HepG2 (cell line): ENCODE measurements around the gene HADHA. TPM values are rescaled to one million over a fixed set of nuclear protein-coding genes. Genes with fewer than 3 reads are reported as not detected.
A peak's percentile ranks its signal among the peaks of the same experiment; 100 is the strongest.

Experiments used
- CEBPB ChIP-seq: IDR thresholded peaks from 2 replicates; pipeline ENCODE4 v1.6.1; 2011; ENCODE audit warnings: low read depth, low read length, improper control_type of control experiment, borderline replicate concordance
- CREB1 ChIP-seq, 2 experiments: fragments of 450-650 bp in 1 of 2; IDR thresholded peaks; 2 replicates each; pipeline ENCODE4 v1.6.1; 2016 to 2017; ENCODE audit warnings: control low read depth in 1 of 2, mild to moderate bottlenecking in 1 of 2, missing compliant biosample characterization in 1 of 2, missing genetic modification characterization in 1 of 2
- ETV6 ChIP-seq: sonication (generic); formaldehyde crosslinking; conservative IDR thresholded peaks from 2 replicates; pipeline ENCODE4 v1.4.0; 2020; ENCODE audit warnings: missing genetic modification reagents
- GATAD2A ChIP-seq: IDR thresholded peaks from 2 replicates; pipeline ENCODE4 v1.6.1; 2016
- JUNB ChIP-seq: sonication (generic); formaldehyde crosslinking; IDR thresholded peaks from 2 replicates; pipeline ENCODE4 v1.8.0; 2022; ENCODE audit warnings: missing genetic modification reagents, mild to moderate bottlenecking, borderline replicate concordance
- MYNN ChIP-seq: sonication (generic); formaldehyde crosslinking; IDR thresholded peaks from 2 replicates; pipeline ENCODE4 v1.4.0; 2020; ENCODE audit warnings: mild to moderate bottlenecking, low read depth, missing genetic modification reagents
- NFIC ChIP-seq: IDR thresholded peaks from 2 replicates; pipeline ENCODE4 v1.6.1; 2012; ENCODE audit warnings: mild to moderate bottlenecking, low read length, inconsistent platforms
- PHF8 ChIP-seq: sonication (generic); formaldehyde crosslinking; IDR thresholded peaks from 2 replicates; pipeline ENCODE4 v1.5.0; 2020; ENCODE audit warnings: missing genetic modification reagents
- SPEN ChIP-seq: sonication (generic); formaldehyde crosslinking; IDR thresholded peaks from 2 replicates; pipeline ENCODE4 v1.5.1; 2020; ENCODE audit warnings: low read depth, mild to moderate bottlenecking, missing genetic modification reagents
- ZBTB20 ChIP-seq: sonication (generic); formaldehyde crosslinking; IDR thresholded peaks from 2 replicates; pipeline ENCODE4 v1.8.1; 2023; ENCODE audit warnings: missing genetic modification reagents, low read depth, mild to moderate bottlenecking, borderline replicate concordance
- ZNF251 ChIP-seq: sonication (generic); formaldehyde crosslinking; IDR thresholded peaks from 2 replicates; pipeline ENCODE4 v1.9.0; 2021; ENCODE audit warnings: mild to moderate bottlenecking, missing genetic modification reagents
- ZNF3 ChIP-seq: IDR thresholded peaks from 2 replicates; pipeline ENCODE4 v1.7.0; 2017; ENCODE audit warnings: inconsistent platforms
- ZNF446 ChIP-seq: sonication (generic); formaldehyde crosslinking; IDR thresholded peaks from 2 replicates; pipeline ENCODE4 v1.5.0; 2020; ENCODE audit warnings: mild to moderate bottlenecking, missing genetic modification reagents
- ZNF546 ChIP-seq: sonication (generic); formaldehyde crosslinking; conservative IDR thresholded peaks from 2 replicates; pipeline ENCODE4 v1.8.1; 2023; ENCODE audit warnings: mild to moderate bottlenecking, missing genetic modification reagents
- ZNF687 ChIP-seq: sonication (generic); formaldehyde crosslinking; IDR thresholded peaks from 2 replicates; pipeline ENCODE4 v1.5.1; 2020; ENCODE audit warnings: mild to moderate bottlenecking, missing genetic modification reagents, moderate library complexity
- ZNF790 ChIP-seq: sonication (generic); formaldehyde crosslinking; IDR thresholded peaks from 2 replicates; pipeline ENCODE4 v1.8.0; 2022; ENCODE audit warnings: missing genetic modification reagents, mild to moderate bottlenecking, borderline replicate concordance
- polyA plus RNA-seq, 8 experiments: library from polyadenylated mRNA; depleted of rRNA in 3 of 8; stranded (reverse) in 7 of 8; unstranded in 1 of 8; fragments of >200 nt; fragmentation: Illumina TruSeq in 4 of 8; extraction: Trizol in 4 of 8; gene quantifications; 2 replicates each; pipeline versions ENCODE4 v1.2.1 to v1.2.3, GENCODE V29; 2011 to 2016; ENCODE audit warnings: low read depth in 4 of 8, missing spikeins in 1 of 8, mixed read lengths in 1 of 8; ENCODE audit not compliant: insufficient read depth in 1 of 8
- total RNA-seq, 5 experiments: library from RNA; depleted of rRNA; stranded (reverse); fragments of >200 nt; fragmentation: Illumina TruSeq; extraction: Trizol; gene quantifications; 2 replicates each; pipeline ENCODE4 v1.2.3, GENCODE V29; 2016; ENCODE audit warnings: low read depth in 1 of 5
- TF ChIP-seq, protein P1 (sequence below): sonication (generic); formaldehyde crosslinking; IDR thresholded peaks from 2 replicates; pipeline ENCODE4 v1.4.0; 2020; ENCODE audit warnings: missing genetic modification reagents
- TF ChIP-seq, protein P2 (sequence below): sonication (generic); formaldehyde crosslinking; IDR thresholded peaks from 2 replicates; pipeline ENCODE4 v1.8.0; 2022; ENCODE audit warnings: missing genetic modification reagents, mild to moderate bottlenecking, inconsistent platforms, borderline replicate concordance
- TF ChIP-seq, protein P3 (sequence below): sonication (generic); formaldehyde crosslinking; IDR thresholded peaks from 2 replicates; pipeline ENCODE4 v1.5.0; 2020; ENCODE audit warnings: mild to moderate bottlenecking, missing genetic modification reagents

HADHA gene
- total and polyA plus RNA-seq, 2 of the 13 experiments (the other 11 are each of a cell fraction or from before 2014, with no cell fraction given) = 102 to 270 TPM

GRCh38 chr2:26237868-26238267, 6.6 kb downstream of the HADHA start (continued):
- TF ChIP-seq, protein P1, sequence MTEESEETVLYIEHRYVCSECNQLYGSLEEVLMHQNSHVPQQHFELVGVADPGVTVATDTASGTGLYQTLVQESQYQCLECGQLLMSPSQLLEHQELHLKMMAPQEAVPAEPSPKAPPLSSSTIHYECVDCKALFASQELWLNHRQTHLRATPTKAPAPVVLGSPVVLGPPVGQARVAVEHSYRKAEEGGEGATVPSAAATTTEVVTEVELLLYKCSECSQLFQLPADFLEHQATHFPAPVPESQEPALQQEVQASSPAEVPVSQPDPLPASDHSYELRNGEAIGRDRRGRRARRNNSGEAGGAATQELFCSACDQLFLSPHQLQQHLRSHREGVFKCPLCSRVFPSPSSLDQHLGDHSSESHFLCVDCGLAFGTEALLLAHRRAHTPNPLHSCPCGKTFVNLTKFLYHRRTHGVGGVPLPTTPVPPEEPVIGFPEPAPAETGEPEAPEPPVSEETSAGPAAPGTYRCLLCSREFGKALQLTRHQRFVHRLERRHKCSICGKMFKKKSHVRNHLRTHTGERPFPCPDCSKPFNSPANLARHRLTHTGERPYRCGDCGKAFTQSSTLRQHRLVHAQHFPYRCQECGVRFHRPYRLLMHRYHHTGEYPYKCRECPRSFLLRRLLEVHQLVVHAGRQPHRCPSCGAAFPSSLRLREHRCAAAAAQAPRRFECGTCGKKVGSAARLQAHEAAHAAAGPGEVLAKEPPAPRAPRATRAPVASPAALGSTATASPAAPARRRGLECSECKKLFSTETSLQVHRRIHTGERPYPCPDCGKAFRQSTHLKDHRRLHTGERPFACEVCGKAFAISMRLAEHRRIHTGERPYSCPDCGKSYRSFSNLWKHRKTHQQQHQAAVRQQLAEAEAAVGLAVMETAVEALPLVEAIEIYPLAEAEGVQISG (CRISPR knock-in tag) = no peak
- TF ChIP-seq CEBPB = peak; percentile 43; the same call in 1 of the 2 replicates
- TF ChIP-seq ZNF446 (CRISPR knock-in tag) = no peak
- no peak for TF ChIP-seq NFIC
- TF ChIP-seq ZBTB20 (CRISPR knock-in tag) = no peak
- TF ChIP-seq JUNB (CRISPR knock-in tag) = no peak
- TF ChIP-seq CREB1 (IDR thresholded peaks at IDR 0.05) = no peak
- TF ChIP-seq CREB1 (CRISPR knock-in tag; IDR thresholded peaks at IDR 0.05) = 0 out of 2 replicates have a peak, but pooled peaks have one; percentile 2
- no peak for TF ChIP-seq ETV6
- no peak for TF ChIP-seq ZNF687 (CRISPR knock-in tag)
- no peak for TF ChIP-seq ZNF251
- no peak for TF ChIP-seq ZNF546
- peak; percentile 83; the same call in 1 of the 2 replicates for TF ChIP-seq ZNF3
- TF ChIP-seq MYNN (CRISPR knock-in tag) = no peak
- TF ChIP-seq, protein P2, sequence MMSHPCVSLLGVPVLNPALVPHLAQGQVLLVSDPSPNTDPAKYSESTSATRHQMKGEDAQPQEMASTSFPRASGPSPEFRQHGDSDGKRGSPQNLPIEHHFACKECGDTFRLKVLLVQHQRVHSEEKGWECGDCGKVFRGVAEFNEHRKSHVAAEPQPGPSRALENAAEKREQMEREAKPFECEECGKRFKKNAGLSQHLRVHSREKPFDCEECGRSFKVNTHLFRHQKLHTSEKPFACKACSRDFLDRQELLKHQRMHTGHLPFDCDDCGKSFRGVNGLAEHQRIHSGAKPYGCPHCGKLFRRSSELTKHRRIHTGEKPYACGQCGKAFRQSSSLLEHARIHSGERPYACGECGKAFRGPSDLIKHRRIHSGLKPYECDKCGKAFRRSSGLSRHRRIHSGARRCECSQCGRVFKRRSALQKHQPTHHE = no peak
- no peak for TF ChIP-seq SPEN (CRISPR knock-in tag)
- 0 out of 2 replicates have a peak, but pooled peaks have one; percentile 36 for TF ChIP-seq GATAD2A (CRISPR knock-in tag)
- no peak for TF ChIP-seq ZNF790 (CRISPR knock-in tag)
- TF ChIP-seq PHF8 = no peak
- TF ChIP-seq, protein P3, sequence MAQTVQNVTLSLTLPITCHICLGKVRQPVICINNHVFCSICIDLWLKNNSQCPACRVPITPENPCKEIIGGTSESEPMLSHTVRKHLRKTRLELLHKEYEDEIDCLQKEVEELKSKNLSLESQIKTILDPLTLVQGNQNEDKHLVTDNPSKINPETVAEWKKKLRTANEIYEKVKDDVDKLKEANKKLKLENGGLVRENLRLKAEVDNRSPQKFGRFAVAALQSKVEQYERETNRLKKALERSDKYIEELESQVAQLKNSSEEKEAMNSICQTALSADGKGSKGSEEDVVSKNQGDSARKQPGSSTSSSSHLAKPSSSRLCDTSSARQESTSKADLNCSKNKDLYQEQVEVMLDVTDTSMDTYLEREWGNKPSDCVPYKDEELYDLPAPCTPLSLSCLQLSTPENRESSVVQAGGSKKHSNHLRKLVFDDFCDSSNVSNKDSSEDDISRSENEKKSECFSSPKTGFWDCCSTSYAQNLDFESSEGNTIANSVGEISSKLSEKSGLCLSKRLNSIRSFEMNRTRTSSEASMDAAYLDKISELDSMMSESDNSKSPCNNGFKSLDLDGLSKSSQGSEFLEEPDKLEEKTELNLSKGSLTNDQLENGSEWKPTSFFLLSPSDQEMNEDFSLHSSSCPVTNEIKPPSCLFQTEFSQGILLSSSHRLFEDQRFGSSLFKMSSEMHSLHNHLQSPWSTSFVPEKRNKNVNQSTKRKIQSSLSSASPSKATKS = no peak
